Prostate gland (tissue), 2 donors: ENCODE data around the gene BRSK2.

Source experiments
- POLR2A ChIP-seq: fragments of 450-650 bp; IDR thresholded peaks from one replicate; pipeline ENCODE4 v1.6.1; 2016; ENCODE audit warnings: antibody characterized with exemption, mild to moderate bottlenecking
- POLR2AphosphoS5 ChIP-seq: sonication (generic); formaldehyde crosslinking; IDR thresholded peaks from one replicate; pipeline ENCODE4 v1.6.1; 2017; ENCODE audit warnings: antibody characterized with exemption
- TF ChIP-seq, protein P1 (sequence below), 4 experiments: fragments of 200-600 bp in 2 of 4; fragments of 450-650 bp in 2 of 4; sonication (generic) in 2 of 4; IDR thresholded peaks; 1 replicate in 3 of 4; 2 replicates in 1 of 4; pipeline ENCODE4 v1.5.1; 2016 to 2019; ENCODE audit warnings: antibody characterized with exemption in 4 of 4, mild to moderate bottlenecking in 2 of 4, moderate library complexity in 2 of 4

DNA sequence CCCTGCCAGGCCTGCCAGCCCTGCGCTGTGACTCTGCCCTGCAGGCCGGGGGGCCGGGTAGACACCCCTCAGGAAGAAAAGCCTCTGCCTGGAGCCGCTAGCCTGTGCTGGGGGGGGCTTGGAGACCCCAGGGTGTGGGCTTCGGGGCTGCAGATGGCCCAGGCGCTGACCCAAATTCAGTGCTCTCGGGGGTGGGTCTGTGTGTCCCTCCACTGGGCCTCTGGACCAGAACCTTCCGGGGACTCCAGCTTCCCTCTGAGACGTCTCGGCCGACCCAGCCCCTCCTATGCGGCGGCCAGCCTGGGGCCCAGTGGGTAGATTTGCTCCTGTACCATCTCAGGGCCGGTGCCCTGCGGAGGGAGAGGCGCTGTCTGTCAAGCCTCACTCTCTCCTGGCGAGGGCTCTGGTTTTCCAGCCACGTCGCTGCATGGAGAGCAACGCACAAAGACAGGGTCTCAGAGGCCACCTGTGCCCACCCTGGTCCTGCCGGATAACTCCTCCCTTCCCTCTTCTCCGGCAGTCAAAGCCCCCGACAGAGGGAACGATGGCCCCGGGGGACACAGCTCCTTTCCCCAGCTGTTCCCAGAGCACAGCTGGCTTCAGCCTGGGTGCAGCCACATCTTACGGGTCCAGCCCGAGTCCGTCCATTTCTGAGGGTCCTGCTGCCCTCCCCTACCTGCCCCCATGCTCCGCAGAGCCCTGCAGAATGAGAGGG is 40.2 kb upstream of the BRSK2 start:
- TF ChIP-seq, protein P1, sequence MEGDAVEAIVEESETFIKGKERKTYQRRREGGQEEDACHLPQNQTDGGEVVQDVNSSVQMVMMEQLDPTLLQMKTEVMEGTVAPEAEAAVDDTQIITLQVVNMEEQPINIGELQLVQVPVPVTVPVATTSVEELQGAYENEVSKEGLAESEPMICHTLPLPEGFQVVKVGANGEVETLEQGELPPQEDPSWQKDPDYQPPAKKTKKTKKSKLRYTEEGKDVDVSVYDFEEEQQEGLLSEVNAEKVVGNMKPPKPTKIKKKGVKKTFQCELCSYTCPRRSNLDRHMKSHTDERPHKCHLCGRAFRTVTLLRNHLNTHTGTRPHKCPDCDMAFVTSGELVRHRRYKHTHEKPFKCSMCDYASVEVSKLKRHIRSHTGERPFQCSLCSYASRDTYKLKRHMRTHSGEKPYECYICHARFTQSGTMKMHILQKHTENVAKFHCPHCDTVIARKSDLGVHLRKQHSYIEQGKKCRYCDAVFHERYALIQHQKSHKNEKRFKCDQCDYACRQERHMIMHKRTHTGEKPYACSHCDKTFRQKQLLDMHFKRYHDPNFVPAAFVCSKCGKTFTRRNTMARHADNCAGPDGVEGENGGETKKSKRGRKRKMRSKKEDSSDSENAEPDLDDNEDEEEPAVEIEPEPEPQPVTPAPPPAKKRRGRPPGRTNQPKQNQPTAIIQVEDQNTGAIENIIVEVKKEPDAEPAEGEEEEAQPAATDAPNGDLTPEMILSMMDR (IDR thresholded peaks at IDR 0.05) = no peak
- no peak for TF ChIP-seq POLR2AphosphoS5
- TF ChIP-seq POLR2A = no peak
